ENCODE results near the gene SELP. TPM values are rescaled to one million over a fixed set of nuclear protein-coding genes. Genes with fewer than 3 reads are reported as not detected.

Gene SELP
- total RNA-seq, 1 experiment from 2014 or later = not detected

DNA sequence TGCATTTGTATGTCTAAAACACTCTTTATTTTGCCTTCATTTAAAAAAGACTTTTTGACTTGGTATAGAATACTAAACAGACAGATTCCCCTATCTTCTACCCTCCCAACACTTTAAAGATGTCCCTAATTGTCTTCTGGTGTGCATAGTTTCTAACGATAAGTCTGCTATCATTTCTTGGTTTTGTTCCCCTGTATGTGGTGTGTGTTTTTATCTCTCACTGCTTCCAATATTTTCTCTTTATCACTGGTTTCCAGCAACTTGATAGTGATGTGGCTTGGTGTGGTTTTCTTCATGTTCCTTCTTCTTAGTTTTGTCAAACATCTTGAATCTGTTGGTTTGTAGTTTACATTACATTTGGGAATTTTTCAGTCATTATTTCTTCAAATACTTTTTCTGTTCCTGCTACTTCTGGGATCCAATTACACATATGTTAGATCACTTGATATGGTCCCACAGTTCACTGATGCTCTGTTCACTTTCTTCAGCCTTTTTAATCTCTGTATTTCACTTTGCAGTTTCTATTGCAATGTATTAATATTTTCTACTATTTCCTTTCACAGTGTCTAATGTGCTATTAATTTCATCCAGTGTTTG is 66.8 kb downstream of the SELP start:
- Histone ChIP-seq H4K20me1 (ENCODE audit: insufficient read depth) (no peaks in the 10 kb centered on the region), H2AFZ (no peak overlapping the region), H3K27ac (no peak overlapping the region), H3K9me2 (ENCODE audit: insufficient read depth) (no peaks in the 10 kb centered on the region), H3K27me3 (ENCODE audit: insufficient read depth, low read depth) (no peaks in the 10 kb centered on the region), H3K36me3 (ENCODE audit: low read depth) (no peaks in the 10 kb centered on the region), H3F3A (ENCODE audit: insufficient read depth, low read depth) (no peaks in the 10 kb centered on the region), H3K4me1 (replicated peaks; ENCODE audit: insufficient read depth) (peaks cover 3% of the 10 kb centered on the region; the same call in 1 of the 2 replicates), H3K9me3 (ENCODE audit: insufficient read depth, low read depth) (no peaks in the 10 kb centered on the region), H3K4me2 (no peak overlapping the region), H3K79me2 (ENCODE audit: low read depth) (no peaks in the 10 kb centered on the region), H3K4me3 (no peak overlapping the region)
- DNase-seq = no peak
- no peak for TF ChIP-seq EZH2 (IDR thresholded peaks at IDR 0.05; ENCODE audit: low read depth)
- TF ChIP-seq, protein P1, sequence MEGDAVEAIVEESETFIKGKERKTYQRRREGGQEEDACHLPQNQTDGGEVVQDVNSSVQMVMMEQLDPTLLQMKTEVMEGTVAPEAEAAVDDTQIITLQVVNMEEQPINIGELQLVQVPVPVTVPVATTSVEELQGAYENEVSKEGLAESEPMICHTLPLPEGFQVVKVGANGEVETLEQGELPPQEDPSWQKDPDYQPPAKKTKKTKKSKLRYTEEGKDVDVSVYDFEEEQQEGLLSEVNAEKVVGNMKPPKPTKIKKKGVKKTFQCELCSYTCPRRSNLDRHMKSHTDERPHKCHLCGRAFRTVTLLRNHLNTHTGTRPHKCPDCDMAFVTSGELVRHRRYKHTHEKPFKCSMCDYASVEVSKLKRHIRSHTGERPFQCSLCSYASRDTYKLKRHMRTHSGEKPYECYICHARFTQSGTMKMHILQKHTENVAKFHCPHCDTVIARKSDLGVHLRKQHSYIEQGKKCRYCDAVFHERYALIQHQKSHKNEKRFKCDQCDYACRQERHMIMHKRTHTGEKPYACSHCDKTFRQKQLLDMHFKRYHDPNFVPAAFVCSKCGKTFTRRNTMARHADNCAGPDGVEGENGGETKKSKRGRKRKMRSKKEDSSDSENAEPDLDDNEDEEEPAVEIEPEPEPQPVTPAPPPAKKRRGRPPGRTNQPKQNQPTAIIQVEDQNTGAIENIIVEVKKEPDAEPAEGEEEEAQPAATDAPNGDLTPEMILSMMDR (conservative IDR thresholded peaks at IDR 0.05) = no peak
- ChIA-PET POLR2A (ENCODE audit: unreplicated experiment) (no interaction called here), CTCF (no interaction called here)
- BruUV-seq (replicated peaks) = no TSS peak
- intact Hi-C loops (cut with micrococcal nuclease; ENCODE audit: unreplicated experiment) = no loop called here

DNA sequence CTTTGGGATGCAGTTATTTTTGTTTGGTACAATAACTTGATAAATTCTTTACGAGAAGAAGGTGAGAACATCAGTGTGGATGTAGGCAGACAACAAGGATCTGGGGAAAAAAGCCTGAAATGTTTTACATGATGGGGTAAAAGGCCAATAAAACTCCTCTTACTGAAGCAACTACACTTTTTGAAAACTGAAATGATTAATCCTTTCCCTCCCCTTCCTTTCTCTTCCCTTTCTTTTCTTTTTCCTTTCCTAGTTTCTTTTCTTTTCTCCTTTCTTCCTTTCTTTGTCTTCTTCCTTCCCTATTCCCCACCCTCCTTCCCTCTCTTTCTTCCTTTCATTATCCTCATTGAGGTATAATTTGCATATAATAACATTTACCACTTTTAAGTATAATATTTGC is 68.2 kb downstream of the SELP start:
- no peak for TF ChIP-seq EZH2 (IDR thresholded peaks at IDR 0.05; ENCODE audit: low read depth)
- TF ChIP-seq, protein P1 (conservative IDR thresholded peaks at IDR 0.05) = no peak
- ChIA-PET POLR2A (ENCODE audit: unreplicated experiment) (no interaction called here), CTCF (interaction anchor here (0.6 kb wide), 1 partner anchor 141 kb away, joined by 3 read pairs; no protein-coding TSS in a partner anchor)
- H3K9me2 ChIP-seq (ENCODE audit: insufficient read depth) = no peaks in the 10 kb centered on the region
- no TSS peak for BruUV-seq (replicated peaks)
- H4K20me1 ChIP-seq (ENCODE audit: insufficient read depth) = no peaks in the 10 kb centered on the region
- H3F3A ChIP-seq (ENCODE audit: insufficient read depth, low read depth) = no peaks in the 10 kb centered on the region
- no peaks in the 10 kb centered on the region for H3K36me3 ChIP-seq (ENCODE audit: low read depth)
- H3K27ac ChIP-seq = no peak overlapping the region
- H3K4me1 ChIP-seq (replicated peaks; ENCODE audit: insufficient read depth) = peaks cover 3% of the 10 kb centered on the region; the same call in 1 of the 2 replicates
- no peaks in the 10 kb centered on the region for H3K79me2 ChIP-seq (ENCODE audit: low read depth)
- no peak overlapping the region for H2AFZ ChIP-seq
- no peaks in the 10 kb centered on the region for H3K27me3 ChIP-seq (ENCODE audit: insufficient read depth, low read depth)
- intact Hi-C loops (cut with micrococcal nuclease; ENCODE audit: unreplicated experiment) = no loop called here
- H3K4me3 ChIP-seq = no peak overlapping the region
- no peak overlapping the region for H3K4me2 ChIP-seq
- H3K9me3 ChIP-seq (ENCODE audit: insufficient read depth, low read depth) = no peaks in the 10 kb centered on the region
- DNase-seq = no peak

DNA sequence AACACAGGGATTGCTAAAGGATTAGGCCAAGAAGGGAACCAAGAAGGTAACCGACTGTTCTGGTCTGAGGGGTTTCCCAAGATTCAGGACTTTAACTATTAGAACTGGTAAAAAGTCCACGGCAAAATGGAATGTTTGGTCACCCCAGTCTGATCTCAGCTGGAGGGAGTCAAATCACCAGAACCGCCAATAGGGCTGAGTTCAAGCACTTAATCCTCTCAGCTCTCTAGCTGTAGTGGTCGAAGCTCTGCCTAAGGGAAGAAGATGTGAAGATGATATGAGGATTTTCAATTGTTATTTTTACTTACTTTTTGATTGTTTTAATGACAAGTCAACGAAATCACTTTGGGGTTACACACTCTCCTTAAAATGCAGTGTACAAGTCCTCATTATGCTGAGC is 72.8 kb downstream of the SELP start:
- ChIA-PET POLR2A (ENCODE audit: unreplicated experiment) (no interaction called here), CTCF (no interaction called here)
- Histone ChIP-seq H3K27me3 (ENCODE audit: insufficient read depth, low read depth) (no peaks in the 10 kb centered on the region), H3K9me2 (ENCODE audit: insufficient read depth) (no peaks in the 10 kb centered on the region), H3K79me2 (ENCODE audit: low read depth) (no peaks in the 10 kb centered on the region), H3F3A (ENCODE audit: insufficient read depth, low read depth) (no peaks in the 10 kb centered on the region), H4K20me1 (ENCODE audit: insufficient read depth) (no peaks in the 10 kb centered on the region), H2AFZ (no peak overlapping the region), H3K9me3 (ENCODE audit: insufficient read depth, low read depth) (no peaks in the 10 kb centered on the region), H3K4me3 (no peak overlapping the region), H3K36me3 (ENCODE audit: low read depth) (no peaks in the 10 kb centered on the region), H3K4me1 (replicated peaks; ENCODE audit: insufficient read depth) (0 out of 2 replicates have a peak, but pooled peaks cover 3% of the 10 kb centered on the region), H3K4me2 (no peak overlapping the region), H3K27ac (no peak overlapping the region)
- TF ChIP-seq EZH2 (IDR thresholded peaks at IDR 0.05; ENCODE audit: low read depth) = no peak
- TF ChIP-seq, protein P1 (conservative IDR thresholded peaks at IDR 0.05) = no peak
- intact Hi-C loops (cut with micrococcal nuclease; ENCODE audit: unreplicated experiment) = no loop called here
- DNase-seq = no peak
- no TSS peak for BruUV-seq (replicated peaks)

Measured in PC-9 (cell line).